HG03575 (cell line): ENCODE data around the gene IER2.

Experiments
- ATAC-seq: cut with Tn5 transposase; IDR thresholded peaks from one replicate; pipeline ENCODE4 v1.9.1; 2021; ENCODE audit not compliant: unreplicated experiment, insufficient number of reproducible peaks, low FRiP score; ENCODE audit errors: extremely low read depth

IER2 gene

GRCh38 chr19:13117772-13118423 is 32.3 kb upstream of the IER2 start, which contains the start of gene NACC1:
Gene NACC1, plus strand, starts transcription at chr19:13118264. Its CDS starts 16,944 bp downstream, at chr19:13135208.
- no peak for ATAC-seq

GRCh38 chr19:13118424-13119193 is 31.6 kb upstream of the IER2 start:
- no peak for ATAC-seq

GRCh38 chr19:13119627-13120026 is 30.6 kb upstream of the IER2 start:
- no peak for ATAC-seq

GRCh38 chr19:13120031-13120430 is 30.2 kb upstream of the IER2 start:
- no peak for ATAC-seq

GRCh38 chr19:13120817-13121216 is 29.4 kb upstream of the IER2 start:
- no peak for ATAC-seq

GRCh38 chr19:13121551-13122274 is 28.5 kb upstream of the IER2 start:
- ATAC-seq, result no peak

- no peak for ATAC-seq
Measured at GRCh38 chr19:13122275-13122878, 27.8 kb upstream of the IER2 start.

GRCh38 chr19:13122980-13123957 is 26.9 kb upstream of the IER2 start:
- no peak for ATAC-seq

- no peak for ATAC-seq
Measured at GRCh38 chr19:13127051-13127450, 23.2 kb upstream of the IER2 start.

GRCh38 chr19:13127811-13128575 is 22.2 kb upstream of the IER2 start:
- ATAC-seq, result no peak

- no peak for ATAC-seq
Measured at GRCh38 chr19:13128583-13128982, 21.6 kb upstream of the IER2 start.

GRCh38 chr19:13129384-13129783 is 20.8 kb upstream of the IER2 start:
- ATAC-seq, result no peak

GRCh38 chr19:13130886-13131490 is 19.2 kb upstream of the IER2 start:
- ATAC-seq, result no peak

- no peak for ATAC-seq
Measured at GRCh38 chr19:13132471-13133180, 17.6 kb upstream of the IER2 start.

- ATAC-seq, result no peak
Measured at GRCh38 chr19:13133241-13133870, 16.9 kb upstream of the IER2 start.

GRCh38 chr19:13134626-13135025 is 15.6 kb upstream of the IER2 start:
- no peak for ATAC-seq
